Adrenal gland (tissue), 12 donors: Measurements from ENCODE around the gene GBP1. TPM values are rescaled to one million over a fixed set of nuclear protein-coding genes. Genes with fewer than 3 reads are reported as not detected.
"Not testable (repeated sequence)": the region's sequence is repeated elsewhere in the genome, so short reads cannot be mapped to it uniquely, and the experiment has no call there.

Experiments
- DNase-seq, 7 donors: peaks; one replicate each; pipeline ENCODE4 v3.0.0-alpha.2; 2019 to 2020
- H3K27ac ChIP-seq, 5 donors: fragments of 200-600 bp; sonication (generic) in 4 of 5; 1 replicate in 3 of 5; 2 replicates in 2 of 5; pipeline versions ENCODE4 v1.5.1 to v1.8.0; 2016 to 2020; ENCODE audit warnings: mild to moderate bottlenecking in 1 of 5
- H3K27me3 ChIP-seq: fragments of 200-600 bp; 2 replicates; pipeline ENCODE4 v1.8.0; 2021
- H3K36me3 ChIP-seq, 2 donors: fragments of 200-600 bp; replicated peaks in 1 of 2; 1 replicate in 1 of 2; 2 replicates in 1 of 2; pipeline versions ENCODE4 v1.5.1 to v1.8.0; 2018 to 2022
- H3K4me1 ChIP-seq, 2 donors: fragments of 200-600 bp; replicated peaks in 1 of 2; 1 replicate in 1 of 2; 2 replicates in 1 of 2; pipeline versions ENCODE4 v1.5.1 to v1.8.0; 2018 to 2021
- H3K4me3 ChIP-seq, 4 donors: fragments of 200-600 bp; sonication (generic) in 3 of 4; one replicate each; pipeline ENCODE4 v1.5.1; 2016 to 2018
- H3K9me3 ChIP-seq, 3 donors: fragments of 200-600 bp; sonication (generic) in 1 of 3; replicated peaks in 1 of 3; 1 replicate in 2 of 3; 2 replicates in 1 of 3; pipeline versions ENCODE4 v1.5.1 to v1.8.0; 2016 to 2021
- POLR2A ChIP-seq, 2 donors: fragments of 450-650 bp; IDR thresholded peaks; one replicate each; pipeline ENCODE4 v1.6.1; 2017; ENCODE audit warnings: antibody characterized with exemption in 2 of 2, mild to moderate bottlenecking in 2 of 2, moderate library complexity in 1 of 2
- WGBS, 4 donors: extraction: QIAGEN DNeasy Blood & Tissue Kit in 2 of 4; methylation state at CpG; one replicate each; pipeline versions ENCODE4 v1.1.5 to v1.1.7; 2013 to 2017; 5-methylcytosine and 5-hydroxymethylcytosine counted together
- intact Hi-C, 2 donors: fragments of 100-400 bp; cut with DNase I; formaldehyde crosslinking; loops; one replicate each; pipeline versions ENCODE4 v1.14.1 to v1.15.0; 2022 to 2023
- polyA plus RNA-seq, 3 donors: library from polyadenylated mRNA; stranded (reverse); fragments of 200-250 nt in 2 of 3; fragments of 350-450 nt in 1 of 3; fragmentation: Illumina TruSeq in 1 of 3; extraction: RNeasy Lipid Tissue Mini Kit (QIAGEN cat#74804) in 1 of 3; gene quantifications; one replicate each; pipeline ENCODE4 v1.2.3, GENCODE V29; 2013 to 2014
- total RNA-seq, 9 donors: library from RNA; depleted of rRNA in 4 of 9; stranded (reverse); fragments of >200 nt in 4 of 9; fragments of 120-200 nt in 1 of 9; fragmentation: NEBNext Ultra II Directional in 1 of 9; extraction: Animal tissue kit (Norgen Biotek cat#: 25700) in 1 of 9; gene quantifications; one replicate each; pipeline versions ENCODE4 v1.1.0 to v1.2.4, GENCODE V29; 2013 to 2023
- TF ChIP-seq, protein P1 (sequence below), 6 experiments: fragments of 450-650 bp in 4 of 6; fragments of 200-600 bp in 2 of 6; sonication (generic) in 1 of 6; IDR thresholded peaks; 1 replicate in 5 of 6; 2 replicates in 1 of 6; pipeline versions ENCODE4 v1.5.1 to v1.8.0; 2016 to 2021; ENCODE audit warnings: antibody characterized with exemption in 6 of 6, mild to moderate bottlenecking in 2 of 6, moderate library complexity in 1 of 6
- donor health status: healthy with polysubstance abuse.
- donor health status: Bipolar disorder and iron deficiency.
- donor health status: DM: yes; HTN: yes; CAD: no.
- donor health status: DM: no; HTN: no; CAD: no.
- donor health status: DM: no; HTN: no; CAD: no.
- donor health status: DM: yes; HTN: yes; CAD: no.

Gene GBP1
- total and polyA plus RNA-seq, 12 donors: 6.1 to 107 (median 16.6) TPM

DNA sequence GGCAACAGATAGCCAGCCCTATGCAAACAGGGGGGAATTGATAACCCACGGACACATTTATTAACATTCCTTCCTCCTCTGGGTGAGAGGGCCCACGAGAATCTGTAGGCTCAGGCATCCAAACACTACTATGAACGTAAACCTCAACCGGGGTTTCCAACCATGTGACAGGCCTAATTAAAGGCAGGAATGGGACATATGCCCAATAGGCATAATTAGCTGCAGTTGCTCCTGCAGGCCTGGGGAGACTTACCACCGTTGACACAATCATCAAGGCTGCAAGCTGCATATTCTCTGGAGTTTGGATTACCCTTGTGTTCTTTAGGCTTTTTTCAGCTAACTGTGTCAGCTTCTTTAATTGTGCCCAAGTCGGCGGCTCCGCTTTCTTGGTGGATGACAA is 22.2 kb upstream of the GBP1 start:
- Histone ChIP-seq H3K4me1 (no peaks in the 10 kb centered on the region), H3K36me3 (no peaks in the 10 kb centered on the region), H3K9me3 (no peaks in the 10 kb centered on the region), H3K4me3 (no peak overlapping the region), H3K27me3 (no peaks in the 10 kb centered on the region), H3K27ac (no peak overlapping the region)
- whole genome bisulfite sequencing, 4 donors: 80 to 86% (median 82%) methylated on average over 8 of the region's 8 CpGs
- no peak for DNase-seq
- intact Hi-C loops: loop anchor here in 1 of 2 donors (10.0 kb wide), 1 partner anchor 268 kb away; no protein-coding TSS in a partner anchor
- TF ChIP-seq POLR2A (IDR thresholded peaks at IDR 0.05): no peak
- TF ChIP-seq, protein P1, sequence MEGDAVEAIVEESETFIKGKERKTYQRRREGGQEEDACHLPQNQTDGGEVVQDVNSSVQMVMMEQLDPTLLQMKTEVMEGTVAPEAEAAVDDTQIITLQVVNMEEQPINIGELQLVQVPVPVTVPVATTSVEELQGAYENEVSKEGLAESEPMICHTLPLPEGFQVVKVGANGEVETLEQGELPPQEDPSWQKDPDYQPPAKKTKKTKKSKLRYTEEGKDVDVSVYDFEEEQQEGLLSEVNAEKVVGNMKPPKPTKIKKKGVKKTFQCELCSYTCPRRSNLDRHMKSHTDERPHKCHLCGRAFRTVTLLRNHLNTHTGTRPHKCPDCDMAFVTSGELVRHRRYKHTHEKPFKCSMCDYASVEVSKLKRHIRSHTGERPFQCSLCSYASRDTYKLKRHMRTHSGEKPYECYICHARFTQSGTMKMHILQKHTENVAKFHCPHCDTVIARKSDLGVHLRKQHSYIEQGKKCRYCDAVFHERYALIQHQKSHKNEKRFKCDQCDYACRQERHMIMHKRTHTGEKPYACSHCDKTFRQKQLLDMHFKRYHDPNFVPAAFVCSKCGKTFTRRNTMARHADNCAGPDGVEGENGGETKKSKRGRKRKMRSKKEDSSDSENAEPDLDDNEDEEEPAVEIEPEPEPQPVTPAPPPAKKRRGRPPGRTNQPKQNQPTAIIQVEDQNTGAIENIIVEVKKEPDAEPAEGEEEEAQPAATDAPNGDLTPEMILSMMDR (IDR thresholded peaks at IDR 0.05): no peak

DNA sequence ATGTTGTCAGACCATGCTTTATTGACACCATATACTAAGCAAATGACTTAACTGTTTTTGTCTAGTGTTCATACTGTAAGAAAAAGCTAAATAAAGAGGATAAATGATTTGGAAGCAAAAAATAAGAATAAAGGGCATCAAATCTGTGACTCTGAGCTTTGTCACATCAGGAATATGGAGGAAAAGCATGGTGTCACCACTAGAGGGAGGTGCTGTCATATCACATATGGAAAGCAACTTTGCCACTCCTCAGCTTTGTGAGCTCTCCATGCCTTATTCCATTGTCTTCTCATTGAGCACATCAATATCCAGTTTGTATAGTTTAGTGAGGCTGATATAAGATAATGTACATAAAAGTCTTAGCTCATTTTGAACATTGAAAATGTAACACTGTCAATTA is 20.8 kb upstream of the GBP1 start:
- no peaks in the 10 kb centered on the region for H3K4me1 ChIP-seq
- no peak overlapping the region for H3K27ac ChIP-seq
- no peaks in the 10 kb centered on the region for H3K9me3 ChIP-seq
- intact Hi-C loops: loop anchor here in 1 of 2 donors (10.0 kb wide), 1 partner anchor 269 kb away; no protein-coding TSS in a partner anchor
- DNase-seq: peak in 5 of 7 donors; percentile 30 to 63 (median 54)
- no peaks in the 10 kb centered on the region for H3K27me3 ChIP-seq
- H3K36me3 ChIP-seq: no peaks in the 10 kb centered on the region
- TF ChIP-seq, protein P1 (IDR thresholded peaks at IDR 0.05): peak in 4 of 6 experiments; percentile 61 to 77 (median 68)
- no peak for TF ChIP-seq POLR2A (IDR thresholded peaks at IDR 0.05)
- no peak overlapping the region for H3K4me3 ChIP-seq

- H3K27me3 ChIP-seq: no peaks in the 10 kb centered on the region
- peaks cover 0 to 4% (median 0%) of the 10 kb centered on the region in 3 donors for H3K9me3 ChIP-seq
- no peak for DNase-seq
- no peaks in the 10 kb centered on the region for H3K36me3 ChIP-seq
- no peak overlapping the region for H3K27ac ChIP-seq
- H3K4me1 ChIP-seq: no peaks in the 10 kb centered on the region
- no peak for TF ChIP-seq POLR2A (IDR thresholded peaks at IDR 0.05)
- TF ChIP-seq, protein P1 (IDR thresholded peaks at IDR 0.05): no peak
- intact Hi-C loops: loop anchor here in 1 of 2 donors (10.0 kb wide), 1 partner anchor 274 kb away; no protein-coding TSS in a partner anchor
- no peak overlapping the region for H3K4me3 ChIP-seq
- WGBS, 4 donors: 51 to 69% (median 57%) methylated on average over 3 of the region's 3 CpGs
Measured at GRCh38 chr1:89081005-89081404, 16.0 kb upstream of the GBP1 start.

DNA sequence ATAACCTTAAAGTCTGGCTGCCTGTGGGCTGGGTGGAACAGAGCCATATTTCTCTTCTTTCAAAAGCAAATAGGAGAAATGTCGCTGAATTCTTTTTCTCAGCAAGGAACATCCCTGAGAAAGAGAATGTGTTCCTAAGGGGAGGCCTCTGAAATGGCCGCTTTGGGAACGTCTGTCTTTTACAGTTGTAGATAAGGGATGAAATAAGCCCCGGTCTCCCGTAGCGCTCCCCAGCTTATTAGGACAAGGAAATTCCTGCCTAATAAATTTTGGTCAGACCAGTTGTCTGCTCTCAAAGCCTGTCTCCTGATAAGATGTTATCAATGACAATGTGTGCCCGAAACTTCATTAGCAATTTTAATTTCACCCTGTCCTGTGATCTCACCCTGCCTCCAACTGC is 15.1 kb upstream of the GBP1 start:
- intact Hi-C loops: loop anchor here in 1 of 2 donors (10.0 kb wide), 1 partner anchor 275 kb away; no protein-coding TSS in a partner anchor
- H3K9me3 ChIP-seq, H3K27me3 ChIP-seq, H3K4me1 ChIP-seq, H3K4me3 ChIP-seq, DNase-seq, H3K36me3 ChIP-seq, H3K27ac ChIP-seq: not testable (repeated sequence)
- WGBS, 4 donors: 74 to 87% (median 78%) methylated on average over 7 of the region's 7 CpGs

DNA sequence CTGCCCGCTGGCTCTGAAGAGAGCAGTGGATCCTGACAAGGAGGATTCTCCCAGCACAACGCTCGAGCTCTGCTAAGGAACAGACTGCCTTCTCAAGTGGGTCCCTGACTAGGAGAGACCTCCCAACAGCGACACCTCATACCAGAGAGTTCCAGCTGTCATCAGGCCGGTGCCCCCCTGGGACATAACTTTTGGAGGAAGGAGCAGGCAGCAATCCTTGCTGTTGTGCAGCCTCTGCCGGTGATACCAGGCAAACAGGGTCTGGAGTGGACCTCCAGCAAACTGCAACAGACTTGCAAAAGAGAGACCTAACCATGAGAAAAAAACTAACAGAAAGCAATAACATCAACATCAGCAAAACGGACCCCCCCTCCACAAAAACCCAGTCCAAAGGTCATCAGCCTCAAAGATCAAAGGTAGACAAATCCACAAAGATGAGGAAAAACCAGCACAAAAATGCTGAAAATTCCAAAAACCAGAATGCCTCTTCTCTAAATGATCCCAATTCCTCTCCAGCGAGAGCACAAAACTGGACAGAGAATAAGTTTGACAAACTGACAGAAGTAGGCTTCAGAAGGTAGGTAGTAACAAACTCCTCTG is 7.6 kb upstream of the GBP1 start:
- H3K27ac ChIP-seq, H3K36me3 ChIP-seq, intact Hi-C loops, DNase-seq, H3K27me3 ChIP-seq, H3K4me1 ChIP-seq, H3K4me3 ChIP-seq, H3K9me3 ChIP-seq: not testable (repeated sequence)
- WGBS, 4 donors: 69 to 76% (median 72%) methylated on average over 7 to 8 of the region's 8 CpGs
